ENCODE data around the gene IGSF9B. TPM values are rescaled to one million over a fixed set of nuclear protein-coding genes. Genes with fewer than 3 reads are reported as not detected.

Gene IGSF9B
- total RNA-seq, 2 donors from 2014 or later, result 25.4 to 279 TPM

DNA sequence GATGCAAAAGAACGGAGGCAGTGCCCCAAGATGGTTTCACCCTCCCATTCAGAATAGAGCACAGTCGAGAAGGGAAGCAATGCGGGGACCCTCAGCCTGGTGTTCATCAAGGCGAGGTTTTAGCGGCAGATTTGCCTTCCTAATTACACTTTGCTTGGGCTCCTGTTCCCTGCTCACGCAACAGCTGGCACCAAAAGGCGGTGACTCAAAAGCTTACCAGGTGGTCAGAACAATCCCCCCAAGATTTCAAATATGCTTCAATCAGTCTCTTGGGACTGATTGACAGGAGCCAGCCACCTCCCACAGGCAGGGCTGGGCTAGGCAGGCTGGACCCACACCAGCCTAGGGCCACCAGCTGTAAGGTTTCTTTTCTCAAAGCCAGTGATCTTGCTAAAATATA is 14.2 kb downstream of the IGSF9B start:
- Mint-ChIP-seq H3K4me3 (peak overlapping the region; percentile 26), H3K27me3 (no peaks in the 10 kb centered on the region), H3K36me3 (ENCODE audit: low read depth) (peaks cover 96% of the 10 kb centered on the region), H3K9me3 (no peaks in the 10 kb centered on the region), H3K27ac (no peak overlapping the region), H3K4me1 (peaks cover 51% of the 10 kb centered on the region)
- no peak for ATAC-seq (replicated peaks)

DNA sequence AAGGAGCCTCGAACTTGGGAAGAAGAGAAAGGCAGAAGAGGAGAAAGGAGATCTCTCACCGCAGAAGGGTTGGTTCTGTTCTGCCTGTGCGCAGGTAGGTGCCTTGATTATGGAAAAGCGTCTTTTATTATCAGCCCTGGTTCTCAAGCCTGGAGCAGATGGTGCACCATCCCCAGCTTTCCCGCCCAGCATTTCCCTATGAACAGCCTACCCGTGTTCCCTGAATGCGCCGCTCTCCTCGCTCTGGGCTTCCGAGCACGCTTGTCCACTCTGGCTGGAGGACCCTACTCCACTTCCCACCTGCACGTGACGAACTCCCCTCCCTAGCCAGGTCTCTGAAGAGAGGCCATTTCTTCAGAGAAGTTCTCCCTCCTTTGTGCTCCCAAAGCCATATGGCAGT is 15.2 kb downstream of the IGSF9B start:
- ATAC-seq (replicated peaks), result no peak
- Mint-ChIP-seq H3K27me3 (no peaks in the 10 kb centered on the region), H3K4me3 (no peak overlapping the region), H3K27ac (no peak overlapping the region), H3K4me1 (peaks cover 45% of the 10 kb centered on the region), H3K36me3 (ENCODE audit: low read depth) (peaks cover 97% of the 10 kb centered on the region), H3K9me3 (no peaks in the 10 kb centered on the region)

DNA sequence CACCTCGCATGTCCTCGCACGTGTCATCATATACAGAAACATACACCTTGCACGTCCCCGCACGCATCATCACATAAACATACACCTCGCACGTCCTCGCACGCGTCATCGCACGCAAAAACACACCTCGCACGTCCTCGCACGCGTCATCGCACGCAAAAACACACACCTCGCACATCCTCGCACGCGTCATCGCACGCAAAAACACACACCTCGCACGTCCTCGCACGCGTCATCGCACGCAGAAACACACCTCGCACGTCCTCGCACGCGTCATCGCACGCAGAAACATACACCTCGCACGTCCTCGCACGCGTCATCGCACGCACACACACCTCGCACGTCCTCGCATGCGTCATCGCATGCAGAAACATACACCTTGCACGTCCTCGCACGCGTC is 16.7 kb downstream of the IGSF9B start:
- Mint-ChIP-seq H3K9me3 (no peaks in the 10 kb centered on the region), H3K27ac (no peak overlapping the region), H3K36me3 (ENCODE audit: low read depth) (peaks cover 99% of the 10 kb centered on the region), H3K27me3 (no peaks in the 10 kb centered on the region), H3K4me1 (peaks cover 35% of the 10 kb centered on the region), H3K4me3 (no peak overlapping the region)
- ATAC-seq (replicated peaks), result no peak

- no peak for ATAC-seq (replicated peaks)
- Mint-ChIP-seq H3K9me3 (no peaks in the 10 kb centered on the region), H3K4me1 (peaks cover 36% of the 10 kb centered on the region), H3K27me3 (no peaks in the 10 kb centered on the region), H3K36me3 (ENCODE audit: low read depth) (peaks cover 99% of the 10 kb centered on the region), H3K27ac (no peak overlapping the region), H3K4me3 (no peak overlapping the region)
Measured at GRCh38 chr11:133939558-133939957, 17.2 kb downstream of the IGSF9B start.

DNA sequence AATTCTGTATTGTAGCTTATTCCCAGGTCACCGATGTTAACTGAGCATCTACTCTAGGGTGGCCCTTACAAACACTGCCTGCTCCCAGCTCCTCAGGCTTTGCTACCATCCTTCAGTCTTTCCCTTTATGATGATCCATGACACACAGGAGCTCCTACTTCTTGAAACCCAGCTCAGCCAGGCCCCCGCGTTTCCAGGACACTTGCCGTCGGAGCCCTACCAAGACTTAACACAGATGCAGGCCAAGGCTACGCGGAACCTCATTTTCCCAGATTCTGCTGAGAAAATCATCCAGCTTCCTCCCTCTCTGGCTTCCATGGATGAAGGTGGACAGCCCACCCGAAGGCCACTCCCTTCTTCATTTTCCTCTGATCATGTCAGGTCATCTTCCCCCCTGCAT is 18.6 kb downstream of the IGSF9B start:
- no peak for ATAC-seq (replicated peaks)
- H3K4me3 Mint-ChIP-seq, result no peak overlapping the region
- peaks cover 29% of the 10 kb centered on the region for H3K4me1 Mint-ChIP-seq
- H3K36me3 Mint-ChIP-seq (ENCODE audit: low read depth), result peaks cover 99% of the 10 kb centered on the region
- H3K27ac Mint-ChIP-seq, result no peak overlapping the region
- H3K9me3 Mint-ChIP-seq, result no peaks in the 10 kb centered on the region
- H3K27me3 Mint-ChIP-seq, result no peaks in the 10 kb centered on the region

- no peaks in the 10 kb centered on the region for H3K9me3 Mint-ChIP-seq
- no peaks in the 10 kb centered on the region for H3K27me3 Mint-ChIP-seq
- ATAC-seq (replicated peaks), result no peak
- peaks cover 96% of the 10 kb centered on the region for H3K36me3 Mint-ChIP-seq (ENCODE audit: low read depth)
- H3K27ac Mint-ChIP-seq, result no peak overlapping the region
- H3K4me1 Mint-ChIP-seq, result peaks cover 23% of the 10 kb centered on the region
- no peak overlapping the region for H3K4me3 Mint-ChIP-seq
Measured at GRCh38 chr11:133937468-133937867, 19.3 kb downstream of the IGSF9B start.

- no peaks in the 10 kb centered on the region for H3K9me3 Mint-ChIP-seq
- ATAC-seq (replicated peaks), result no peak
- peaks cover 94% of the 10 kb centered on the region for H3K36me3 Mint-ChIP-seq (ENCODE audit: low read depth)
- no peak overlapping the region for H3K27ac Mint-ChIP-seq
- H3K4me1 Mint-ChIP-seq, result peaks cover 26% of the 10 kb centered on the region
- H3K27me3 Mint-ChIP-seq, result no peaks in the 10 kb centered on the region
- H3K4me3 Mint-ChIP-seq, result no peak overlapping the region
Measured at GRCh38 chr11:133937015-133937414, 19.8 kb downstream of the IGSF9B start.

DNA sequence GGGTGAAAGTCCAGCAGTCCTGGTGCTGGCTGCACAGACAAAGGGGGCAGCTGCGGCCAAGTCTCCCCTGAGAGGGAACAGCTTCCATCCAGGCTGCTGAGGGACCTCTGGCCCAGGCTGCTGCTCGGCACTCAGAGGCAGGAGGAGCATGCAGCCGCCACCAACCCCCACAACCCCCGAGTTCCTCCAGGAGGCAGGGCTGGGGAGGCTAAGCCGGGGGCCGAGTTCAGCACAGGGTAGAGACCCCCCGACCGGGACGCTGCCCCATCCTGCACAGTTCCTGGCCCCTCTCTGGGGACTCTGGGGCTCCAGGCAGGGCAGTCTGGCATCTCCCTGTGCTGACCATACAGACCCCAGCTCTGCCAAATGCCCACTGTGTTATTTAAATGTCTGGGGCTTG is 20.2 kb downstream of the IGSF9B start:
- Mint-ChIP-seq H3K9me3 (no peaks in the 10 kb centered on the region), H3K4me3 (no peak overlapping the region), H3K36me3 (ENCODE audit: low read depth) (peaks cover 94% of the 10 kb centered on the region)

GRCh38 chr11:133936136-133936535 is 20.6 kb downstream of the IGSF9B start:
- peaks cover 29% of the 10 kb centered on the region for H3K4me1 Mint-ChIP-seq

More for the DNA sequence above, 20.2 kb downstream of the IGSF9B start:
- no peaks in the 10 kb centered on the region for H3K27me3 Mint-ChIP-seq
- H3K27ac Mint-ChIP-seq, result no peak overlapping the region
- peaks cover 29% of the 10 kb centered on the region for H3K4me1 Mint-ChIP-seq
- ATAC-seq (replicated peaks), result no peak

DNA sequence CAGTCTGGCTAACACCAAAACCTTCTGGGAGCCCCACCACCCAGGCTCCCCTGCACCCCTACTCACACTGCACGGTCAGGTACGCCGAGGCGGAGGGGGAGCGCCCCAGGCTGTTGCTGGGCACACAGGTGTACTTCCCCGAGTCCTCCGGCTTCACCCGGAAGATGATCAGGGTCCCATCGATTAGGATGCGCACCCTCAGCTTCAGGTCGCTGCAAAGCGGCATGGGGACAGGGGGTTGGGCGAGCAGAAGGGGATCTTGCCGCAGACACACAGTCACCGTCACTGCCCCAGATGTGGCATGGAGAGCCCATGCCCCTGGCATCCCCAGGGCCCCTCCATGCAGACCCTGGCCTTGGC is 21.2 kb downstream of the IGSF9B start:
- H3K4me1 Mint-ChIP-seq, result peaks cover 28% of the 10 kb centered on the region
- no peak for ATAC-seq (replicated peaks)
- no peak overlapping the region for H3K27ac Mint-ChIP-seq
- H3K27me3 Mint-ChIP-seq, result no peaks in the 10 kb centered on the region
- H3K9me3 Mint-ChIP-seq, result no peaks in the 10 kb centered on the region
- no peak overlapping the region for H3K4me3 Mint-ChIP-seq
- peaks cover 92% of the 10 kb centered on the region for H3K36me3 Mint-ChIP-seq (ENCODE audit: low read depth)

More at GRCh38 chr11:133936136-133936535, 20.6 kb downstream of the IGSF9B start:
- H3K9me3 Mint-ChIP-seq, result no peaks in the 10 kb centered on the region
- no peak overlapping the region for H3K4me3 Mint-ChIP-seq
- H3K27ac Mint-ChIP-seq, result no peak overlapping the region
- no peaks in the 10 kb centered on the region for H3K27me3 Mint-ChIP-seq
- no peak for ATAC-seq (replicated peaks)
- H3K36me3 Mint-ChIP-seq (ENCODE audit: low read depth), result peaks cover 93% of the 10 kb centered on the region

DNA sequence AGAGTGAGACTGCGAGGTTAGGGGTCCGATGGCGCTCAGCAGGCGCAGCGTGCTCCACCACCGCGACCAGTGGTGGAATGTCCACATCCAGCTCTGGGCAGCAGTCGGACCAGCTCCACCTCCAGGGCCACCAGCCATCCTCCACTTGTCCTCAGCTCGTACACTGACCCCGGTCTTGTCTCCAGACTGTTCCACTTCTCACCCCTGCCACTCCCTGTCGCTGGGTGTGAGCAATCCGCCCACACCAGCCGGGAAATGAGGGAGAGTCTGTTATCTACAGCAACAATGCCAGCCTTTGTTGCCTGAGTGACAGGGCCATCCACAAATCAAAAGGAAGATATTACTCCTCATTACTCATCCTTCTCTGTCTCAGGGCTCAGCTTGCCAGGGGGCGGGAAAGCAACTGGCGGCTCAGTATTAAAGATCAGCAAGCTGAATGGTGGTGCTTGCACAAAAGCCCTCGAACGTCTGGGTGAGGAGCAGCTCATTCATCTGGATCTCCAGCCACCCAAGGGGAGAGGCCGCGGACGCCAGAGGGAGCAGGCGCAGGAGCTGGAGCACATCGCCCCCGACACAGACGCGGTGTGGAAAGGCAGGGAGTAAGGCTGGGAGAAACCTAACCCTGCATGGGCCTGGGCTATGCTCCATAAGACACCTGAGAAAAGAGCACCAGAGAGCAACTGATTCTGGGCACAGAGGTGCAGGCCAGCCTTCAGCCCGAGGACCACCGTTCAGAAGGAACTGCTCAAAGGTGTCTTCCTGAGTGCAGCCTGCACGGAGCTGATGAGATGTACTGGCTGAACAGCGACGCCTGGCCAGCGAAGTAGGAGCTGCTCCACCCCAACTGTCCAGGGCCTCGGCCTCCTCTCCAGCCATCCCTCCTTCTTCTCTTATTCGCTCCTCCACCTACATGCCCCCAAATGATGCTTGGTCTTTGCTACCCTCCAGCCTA is 21.9 kb downstream of the IGSF9B start:
- no peaks in the 10 kb centered on the region for H3K9me3 Mint-ChIP-seq
- peak overlapping the region; percentile 66 for H3K27ac Mint-ChIP-seq
- peaks cover 92% of the 10 kb centered on the region for H3K36me3 Mint-ChIP-seq (ENCODE audit: low read depth)
- no peaks in the 10 kb centered on the region for H3K27me3 Mint-ChIP-seq
- H3K4me1 Mint-ChIP-seq, result peaks cover 22% of the 10 kb centered on the region
- peak; percentile 74 for ATAC-seq (replicated peaks)
- H3K4me3 Mint-ChIP-seq, result no peak overlapping the region

DNA sequence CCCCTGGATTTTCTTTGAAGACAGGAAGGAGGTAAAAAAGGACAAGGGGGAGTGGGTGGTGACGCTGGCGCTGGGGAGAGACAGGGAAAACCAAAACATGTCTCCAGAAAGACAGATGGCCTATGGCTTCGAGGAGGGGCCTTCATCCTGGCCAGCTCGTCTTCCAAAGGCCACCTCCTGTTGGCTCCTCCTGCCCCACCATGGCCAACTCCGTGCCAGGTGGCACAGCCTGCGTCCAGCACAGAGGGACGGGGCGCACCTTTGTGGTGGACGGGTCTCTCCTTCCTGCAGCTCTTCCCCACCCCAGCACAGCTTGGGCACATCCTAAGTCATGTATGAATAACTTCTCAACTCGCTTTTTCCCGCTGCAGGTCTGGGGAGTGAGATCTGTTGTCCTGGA is 22.7 kb downstream of the IGSF9B start:
- H3K9me3 Mint-ChIP-seq, result no peaks in the 10 kb centered on the region
- peaks cover 92% of the 10 kb centered on the region for H3K36me3 Mint-ChIP-seq (ENCODE audit: low read depth)
- H3K27ac Mint-ChIP-seq, result no peak overlapping the region
- H3K4me3 Mint-ChIP-seq, result no peak overlapping the region
- no peak for ATAC-seq (replicated peaks)
- H3K4me1 Mint-ChIP-seq, result peaks cover 21% of the 10 kb centered on the region
- no peaks in the 10 kb centered on the region for H3K27me3 Mint-ChIP-seq

- H3K4me1 Mint-ChIP-seq, result peaks cover 31% of the 10 kb centered on the region
- H3K9me3 Mint-ChIP-seq, result no peaks in the 10 kb centered on the region
- peaks cover 90% of the 10 kb centered on the region for H3K36me3 Mint-ChIP-seq (ENCODE audit: low read depth)
- H3K4me3 Mint-ChIP-seq, result no peak overlapping the region
- H3K27ac Mint-ChIP-seq, result peak overlapping the region; percentile 82
- no peak for ATAC-seq (replicated peaks)
- H3K27me3 Mint-ChIP-seq, result no peaks in the 10 kb centered on the region
Measured at GRCh38 chr11:133931449-133932060, 25.2 kb downstream of the IGSF9B start.

- Mint-ChIP-seq H3K9me3 (no peaks in the 10 kb centered on the region), H3K27me3 (no peaks in the 10 kb centered on the region), H3K4me3 (no peak overlapping the region), H3K36me3 (ENCODE audit: low read depth) (peaks cover 90% of the 10 kb centered on the region), H3K27ac (peak overlapping the region; percentile 99), H3K4me1 (peaks cover 31% of the 10 kb centered on the region)
- no peak for ATAC-seq (replicated peaks)
Measured at GRCh38 chr11:133930767-133931448, 25.9 kb downstream of the IGSF9B start.
